Fibroblast of mammary gland (primary cell): Measurements from ENCODE around the gene FMNL1.
"Not testable (repeated sequence)": the region's sequence is repeated elsewhere in the genome, so short reads cannot be mapped to it uniquely, and the experiment has no call there.

Experiments
- DNase-seq: peaks from one replicate; pipeline ENCODE4 v3.0.0-alpha.2; 2010; ENCODE audit warnings: low read depth
- H3K4me3 ChIP-seq: 2 replicates; pipeline ENCODE4 v1.5.1; 2011; ENCODE audit warnings: low read depth, mild to moderate bottlenecking, low read length, moderate library complexity; ENCODE audit not compliant: control insufficient read depth
- TF ChIP-seq, protein P1 (sequence below): conservative IDR thresholded peaks from 2 replicates; pipeline ENCODE4 v1.5.1; 2011; ENCODE audit warnings: low read depth, low read length, inconsistent platforms; ENCODE audit not compliant: control insufficient read depth, insufficient read depth

The FMNL1 gene

DNA sequence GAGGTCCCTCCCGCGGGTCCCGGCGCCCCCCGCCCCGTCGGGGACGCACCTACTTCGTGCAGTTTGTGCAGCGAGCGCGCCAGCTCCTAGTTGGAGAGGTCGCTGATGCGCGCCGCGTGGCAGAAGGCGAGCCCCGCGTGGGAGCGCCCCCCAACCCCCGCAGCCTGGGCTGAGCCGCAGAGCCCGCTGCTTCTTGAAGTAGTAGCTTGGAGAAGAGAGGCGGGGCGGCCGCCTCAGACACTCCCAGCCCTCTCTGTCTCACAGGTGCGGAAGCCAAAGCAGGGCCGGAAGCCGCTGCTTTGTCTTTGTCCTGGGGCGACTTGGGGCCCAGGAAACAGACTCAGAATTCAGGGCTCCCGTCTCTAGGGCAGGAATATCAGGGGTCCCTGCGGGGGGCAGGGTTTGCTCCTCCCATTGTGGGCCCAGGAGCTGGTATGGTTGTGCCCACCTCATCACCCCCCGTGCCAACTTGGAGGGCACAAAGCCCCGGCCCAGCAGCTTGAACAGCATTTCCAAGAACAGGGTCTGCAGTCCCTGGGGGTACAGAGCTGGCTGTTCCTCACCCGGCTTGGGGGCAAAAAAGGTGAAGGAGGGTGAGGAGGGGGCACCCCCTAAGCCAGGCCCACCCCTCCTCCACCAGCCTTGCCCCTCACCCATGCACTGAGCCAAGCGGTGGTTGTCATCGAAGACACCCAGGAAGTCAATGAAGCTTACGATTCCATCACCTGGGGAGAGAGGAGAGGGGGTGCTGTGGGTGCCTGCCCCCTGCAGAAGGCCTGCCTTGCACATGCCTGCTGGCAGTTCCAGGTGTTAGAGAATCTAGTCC lies 26.7 kb downstream of the FMNL1 start:
- DNase-seq, result no peak
- H3K4me3 ChIP-seq, result peak overlapping the region; percentile 47
- TF ChIP-seq, protein P1, sequence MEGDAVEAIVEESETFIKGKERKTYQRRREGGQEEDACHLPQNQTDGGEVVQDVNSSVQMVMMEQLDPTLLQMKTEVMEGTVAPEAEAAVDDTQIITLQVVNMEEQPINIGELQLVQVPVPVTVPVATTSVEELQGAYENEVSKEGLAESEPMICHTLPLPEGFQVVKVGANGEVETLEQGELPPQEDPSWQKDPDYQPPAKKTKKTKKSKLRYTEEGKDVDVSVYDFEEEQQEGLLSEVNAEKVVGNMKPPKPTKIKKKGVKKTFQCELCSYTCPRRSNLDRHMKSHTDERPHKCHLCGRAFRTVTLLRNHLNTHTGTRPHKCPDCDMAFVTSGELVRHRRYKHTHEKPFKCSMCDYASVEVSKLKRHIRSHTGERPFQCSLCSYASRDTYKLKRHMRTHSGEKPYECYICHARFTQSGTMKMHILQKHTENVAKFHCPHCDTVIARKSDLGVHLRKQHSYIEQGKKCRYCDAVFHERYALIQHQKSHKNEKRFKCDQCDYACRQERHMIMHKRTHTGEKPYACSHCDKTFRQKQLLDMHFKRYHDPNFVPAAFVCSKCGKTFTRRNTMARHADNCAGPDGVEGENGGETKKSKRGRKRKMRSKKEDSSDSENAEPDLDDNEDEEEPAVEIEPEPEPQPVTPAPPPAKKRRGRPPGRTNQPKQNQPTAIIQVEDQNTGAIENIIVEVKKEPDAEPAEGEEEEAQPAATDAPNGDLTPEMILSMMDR, result no peak

- TF ChIP-seq, protein P1, result no peak
- DNase-seq, result no peak
Measured at GRCh38 chr17:45251931-45252330, 30.2 kb downstream of the FMNL1 start.

GRCh38 chr17:45253237-45253636 lies 31.6 kb downstream of the FMNL1 start:
- DNase-seq, result not testable (repeated sequence)

More at GRCh38 chr17:45251931-45252330, 30.2 kb downstream of the FMNL1 start:
- H3K4me3 ChIP-seq, result no peak overlapping the region

GRCh38 chr17:45253879-45254278 lies 32.2 kb downstream of the FMNL1 start:
- TF ChIP-seq, protein P1, result no peak
- no peak for DNase-seq
- H3K4me3 ChIP-seq, result no peak overlapping the region

More at GRCh38 chr17:45253237-45253636, 31.6 kb downstream of the FMNL1 start:
- not testable (repeated sequence) for H3K4me3 ChIP-seq

GRCh38 chr17:45255358-45255757 lies 33.7 kb downstream of the FMNL1 start:
- no peak overlapping the region for H3K4me3 ChIP-seq
- no peak for DNase-seq
- TF ChIP-seq, protein P1, result no peak

GRCh38 chr17:45256114-45256966 lies 34.7 kb downstream of the FMNL1 start:
- TF ChIP-seq, protein P1, result no peak
- H3K4me3 ChIP-seq, result no peak overlapping the region
- no peak for DNase-seq

- TF ChIP-seq, protein P1, result no peak
- no peak for DNase-seq
- no peak overlapping the region for H3K4me3 ChIP-seq
Measured at GRCh38 chr17:45257115-45257514, 35.4 kb downstream of the FMNL1 start.
